DMS53 (cell line): ENCODE measurements around the gene SPR.
"Not testable (repeated sequence)": the region's sequence is repeated elsewhere in the genome, so short reads cannot be mapped to it uniquely, and the experiment has no call there.

ENCODE experiments used
- DNase-seq: peaks from one replicate; lab custom pipeline; 2025; lab: John Stamatoyannopoulos, UW

Gene SPR

DNA sequence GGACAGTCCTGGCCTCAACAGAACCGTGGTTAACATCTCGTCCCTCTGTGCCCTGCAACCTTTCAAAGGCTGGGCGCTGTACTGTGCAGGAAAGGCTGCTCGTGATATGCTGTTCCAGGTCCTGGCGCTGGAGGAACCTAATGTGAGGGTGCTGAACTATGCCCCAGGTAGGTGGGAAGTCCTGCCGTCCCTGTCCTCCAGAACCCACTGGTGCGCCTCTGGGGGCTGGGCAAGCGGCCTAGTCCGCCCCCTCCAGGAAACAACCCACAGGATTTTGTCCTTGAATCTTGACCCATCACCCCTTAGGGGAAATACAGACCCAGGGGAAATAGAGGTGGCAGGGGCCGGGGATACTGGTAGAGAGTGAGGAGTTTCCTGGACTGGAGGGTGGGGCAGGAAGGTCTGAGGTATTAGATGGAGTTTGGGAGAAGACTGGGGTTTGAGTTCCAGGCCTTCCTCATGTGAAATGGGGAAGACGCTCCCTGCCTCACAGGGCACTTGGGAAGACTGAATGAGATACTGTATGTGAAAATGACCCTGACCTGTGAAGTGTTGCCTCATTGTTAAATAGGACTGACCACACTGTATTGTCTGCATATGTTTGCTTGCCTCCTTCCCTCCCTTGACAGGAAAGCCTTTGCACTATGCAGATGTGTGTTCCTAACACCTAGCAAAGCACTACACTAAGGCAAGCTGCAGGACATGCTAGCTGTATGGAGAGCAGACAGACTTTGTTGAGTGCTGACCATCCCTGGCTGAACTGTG, 1.4 kb downstream of the SPR start:
- DNase-seq = peak; percentile 15

DNA sequence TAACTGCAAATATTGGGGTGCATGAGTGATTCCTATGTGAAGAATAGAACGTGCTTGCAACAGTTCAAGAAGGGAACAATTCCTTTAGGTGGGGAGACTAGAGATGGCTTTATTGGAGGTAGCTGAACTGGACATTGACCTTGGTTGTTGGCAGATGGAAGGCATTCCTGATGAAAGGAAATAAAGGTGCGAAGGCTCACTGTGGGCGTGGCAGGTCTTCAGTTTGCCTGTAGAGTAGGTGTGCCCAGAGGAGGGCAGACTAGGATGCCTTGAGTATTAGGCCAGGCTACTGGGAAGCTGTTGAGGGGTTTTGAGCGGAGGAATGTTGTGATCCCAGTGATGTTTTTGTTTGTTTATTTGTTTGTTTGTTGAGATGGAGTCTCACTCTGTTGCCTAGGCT, 2.8 kb downstream of the SPR start:
- no peak for DNase-seq

DNA sequence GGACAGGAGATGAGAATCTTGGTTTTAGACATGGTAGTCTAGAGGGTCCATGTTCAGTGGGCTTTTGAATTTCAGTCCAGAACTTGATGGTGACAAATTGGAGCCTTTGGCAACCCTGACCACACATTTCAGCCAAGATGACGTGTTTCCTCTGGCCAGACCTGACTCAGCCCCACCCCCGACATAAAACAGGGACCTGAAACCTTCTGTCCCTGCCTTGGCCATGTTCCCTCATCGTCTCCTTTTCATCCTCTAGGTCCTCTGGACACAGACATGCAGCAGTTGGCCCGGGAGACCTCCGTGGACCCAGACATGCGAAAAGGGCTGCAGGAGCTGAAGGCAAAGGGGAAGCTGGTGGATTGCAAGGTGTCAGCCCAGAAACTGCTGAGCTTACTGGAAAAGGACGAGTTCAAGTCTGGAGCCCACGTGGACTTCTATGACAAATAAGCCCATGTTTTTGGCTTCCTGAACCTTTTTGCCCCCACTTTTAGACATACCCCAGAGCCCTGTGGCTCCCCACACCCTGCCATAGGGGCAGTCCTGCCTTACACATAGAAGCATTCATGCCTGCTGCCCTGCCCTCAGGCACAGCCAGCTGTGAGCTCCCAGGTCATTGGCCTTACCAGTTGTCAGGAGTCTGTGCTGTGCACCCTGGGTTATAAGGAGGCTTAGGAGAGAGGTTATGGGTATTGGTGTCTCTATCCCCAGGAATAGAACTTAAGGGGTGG, 4.0 kb downstream of the SPR start:
- DNase-seq = no peak

DNA sequence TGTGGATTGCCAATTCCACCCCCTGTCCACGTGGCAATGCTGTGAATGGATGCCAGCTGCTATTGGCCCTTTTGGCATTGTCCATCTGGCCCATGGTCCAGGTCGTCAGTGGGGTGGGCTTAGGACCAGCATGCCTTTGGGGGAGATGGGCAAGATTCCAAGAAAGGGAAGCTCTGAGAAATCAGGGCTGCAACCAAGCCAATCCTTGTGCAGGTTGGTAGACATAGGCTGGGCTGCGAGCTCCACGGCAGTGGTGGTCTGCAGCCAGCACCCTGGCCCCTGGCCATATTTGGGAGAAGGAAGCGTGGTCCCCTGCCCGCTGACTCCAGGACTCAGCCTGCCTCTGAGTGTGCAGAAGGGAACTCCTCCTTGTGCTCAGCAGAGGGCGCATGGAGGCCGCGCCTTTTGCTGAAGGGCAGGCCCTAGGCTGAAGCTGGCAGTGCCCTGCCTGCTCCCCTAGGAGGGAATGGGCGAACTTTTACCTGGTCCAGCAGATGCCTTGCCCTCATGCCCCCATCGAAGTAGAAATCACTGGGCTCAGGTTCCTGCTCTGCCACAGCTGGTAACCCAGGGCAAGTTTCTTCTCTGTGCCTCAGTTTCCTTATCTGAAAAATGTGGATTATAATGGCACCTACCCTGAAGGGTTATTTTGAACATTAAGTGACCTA, 5.4 kb downstream of the SPR start:
- DNase-seq = peak; percentile 90

DNA sequence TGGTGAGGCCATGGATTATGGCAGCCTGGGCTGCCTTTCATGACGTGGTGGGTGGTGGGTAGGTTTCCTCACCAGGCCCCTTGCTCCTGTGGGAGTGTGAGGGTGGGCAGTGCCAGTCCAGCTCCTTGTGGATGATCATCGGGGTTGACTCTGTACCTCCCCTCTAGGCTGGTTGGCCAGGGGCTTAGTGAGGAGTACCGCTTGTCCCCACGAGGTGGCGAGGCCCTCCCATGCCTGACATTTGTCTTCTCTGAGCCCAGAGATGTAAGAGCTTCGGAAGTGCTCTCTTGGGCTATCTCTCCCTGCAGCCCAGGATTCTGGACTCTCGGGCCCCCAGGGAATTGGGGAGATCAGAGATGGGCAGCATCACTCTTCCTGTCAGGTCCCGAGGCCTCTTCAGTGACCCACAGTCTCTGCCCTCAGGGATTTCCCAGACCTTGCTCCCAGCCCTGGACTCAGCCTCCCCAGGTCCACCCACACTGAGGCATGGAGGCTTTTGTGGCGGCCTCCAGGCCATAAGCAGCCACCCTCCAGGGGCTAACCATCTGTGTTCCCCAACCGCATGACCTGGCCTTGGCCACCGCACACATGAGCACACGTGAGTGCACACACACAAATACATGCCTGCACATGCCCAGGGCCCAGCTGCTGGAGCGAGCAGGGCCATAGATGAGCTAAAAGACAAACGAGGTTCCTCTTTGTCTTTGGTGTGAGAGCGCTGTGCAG, 6.5 kb downstream of the SPR start:
- DNase-seq = peak; percentile 82

DNA sequence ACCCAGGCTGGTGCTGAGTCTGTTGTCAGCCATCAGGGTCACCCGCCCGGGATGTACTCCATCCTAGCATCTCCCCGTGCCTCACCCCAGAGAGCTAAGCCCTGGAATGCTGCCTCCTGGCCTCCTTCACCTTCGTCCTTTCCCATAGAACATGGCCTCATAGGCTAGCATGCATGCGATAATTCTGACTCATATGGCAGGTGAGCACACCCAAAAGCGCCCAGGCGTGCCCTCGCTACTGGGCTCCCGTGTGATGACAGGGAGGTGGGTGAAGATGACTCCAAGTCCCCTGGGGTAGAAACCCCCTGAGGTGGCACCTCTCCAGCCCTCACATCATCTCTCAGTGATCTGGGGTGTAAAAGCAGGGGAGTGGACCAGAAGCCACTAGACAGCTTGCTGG, 7.3 kb downstream of the SPR start:
- peak; percentile 20 for DNase-seq

DNA sequence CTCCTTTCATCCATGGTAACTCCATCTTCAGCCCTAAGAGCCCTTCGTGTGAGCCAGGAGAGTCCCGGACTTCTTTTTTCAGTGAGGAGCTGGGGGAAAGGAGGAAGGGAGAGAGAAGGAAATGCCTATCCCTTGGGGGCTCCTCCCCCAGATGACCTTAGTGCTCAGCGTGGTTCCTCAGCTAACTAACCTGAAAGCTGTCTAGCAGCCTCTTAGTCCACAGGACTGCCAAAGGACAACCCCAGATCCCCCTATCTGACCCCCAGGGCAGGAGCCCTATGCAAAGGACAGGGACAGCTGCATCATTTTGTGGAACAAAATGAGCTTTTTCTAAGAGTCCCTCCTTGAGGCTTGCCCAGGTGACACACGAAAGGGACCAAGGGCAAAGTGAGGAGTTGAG, 7.9 kb downstream of the SPR start:
- no peak for DNase-seq

DNA sequence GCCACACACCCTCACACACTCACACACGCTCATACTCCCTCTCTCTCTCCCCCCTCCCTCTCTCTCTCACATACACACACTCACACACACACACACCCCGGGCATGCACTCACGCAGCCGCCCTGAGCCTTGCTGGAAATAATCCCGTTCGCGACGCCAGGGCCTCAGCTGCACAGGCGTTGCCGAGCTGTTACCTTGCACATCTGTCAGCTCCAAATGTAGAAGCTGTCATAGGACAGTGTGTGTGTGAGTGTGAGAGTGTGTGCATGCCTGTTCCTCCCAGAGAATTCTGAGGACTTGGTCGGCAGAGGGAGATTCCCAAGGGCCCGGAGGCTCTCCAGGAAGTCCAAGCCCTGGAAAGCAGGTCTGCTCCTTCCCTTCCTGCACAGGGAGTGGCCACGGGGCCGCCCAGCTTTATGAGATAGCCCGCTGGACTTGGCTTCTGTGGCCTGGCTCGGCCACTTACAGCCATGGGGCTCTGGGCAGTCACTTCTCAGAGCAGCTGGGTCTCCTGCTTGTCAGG, 8.6 kb downstream of the SPR start:
- DNase-seq = peak; percentile 66

DNA sequence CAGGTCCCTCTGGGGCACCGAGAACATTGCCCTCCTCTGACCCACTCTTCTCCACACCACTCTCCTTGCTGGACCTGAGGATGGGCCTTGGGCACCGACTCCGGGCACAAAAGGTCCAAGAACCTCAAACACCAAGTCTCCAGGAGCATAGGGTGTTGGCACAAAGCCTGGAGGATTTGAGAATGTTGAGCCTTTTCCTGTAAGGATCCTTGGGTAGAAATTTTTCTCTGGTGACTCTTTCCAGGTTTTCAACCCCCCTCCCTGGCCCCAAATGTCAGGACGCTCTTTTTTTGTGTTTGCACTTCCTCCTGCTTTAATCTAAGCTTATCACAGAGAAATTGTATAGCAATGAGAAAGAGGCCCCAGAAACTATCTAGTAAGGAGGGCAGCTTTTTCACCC, 9.2 kb downstream of the SPR start:
- no peak for DNase-seq

DNA sequence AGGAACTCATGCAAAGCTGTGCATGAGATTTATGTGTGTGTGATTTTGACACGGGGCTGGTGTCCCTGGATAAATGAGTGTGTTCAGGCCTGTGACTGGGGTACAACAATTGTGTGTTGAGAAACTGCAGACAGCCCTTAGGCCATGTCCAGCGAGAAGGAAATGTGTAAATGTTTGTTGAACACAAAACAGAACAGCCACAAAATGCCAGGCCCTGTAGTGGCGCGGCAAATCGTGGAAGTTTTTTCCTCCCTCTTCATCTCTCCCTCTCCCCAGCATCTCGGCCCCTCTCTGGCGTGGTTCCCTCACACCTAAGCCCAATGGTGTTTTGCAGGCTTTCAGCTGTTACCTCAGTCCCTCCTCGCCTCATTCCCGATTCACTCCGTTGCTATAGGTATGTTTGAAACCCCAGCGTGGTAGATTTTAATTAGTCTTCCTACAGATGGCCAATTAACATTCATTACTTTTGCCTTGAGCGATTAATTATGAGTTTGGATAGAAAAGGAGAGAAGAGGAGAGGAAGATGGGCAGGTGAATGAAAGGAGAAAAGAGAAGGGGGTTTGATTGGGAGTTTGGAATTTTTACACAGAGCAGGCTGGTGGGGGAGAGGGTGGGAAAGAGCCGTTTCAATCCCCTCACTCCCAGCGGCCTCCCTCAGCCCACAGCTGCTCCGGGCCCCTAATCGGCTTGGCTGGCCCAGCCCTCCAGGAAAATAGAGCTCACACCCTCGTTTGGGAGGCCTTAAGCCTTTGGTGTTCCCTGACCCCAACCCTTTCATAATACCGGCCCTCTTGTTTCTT, 10.8 kb downstream of the SPR start:
- no peak for DNase-seq

DNA sequence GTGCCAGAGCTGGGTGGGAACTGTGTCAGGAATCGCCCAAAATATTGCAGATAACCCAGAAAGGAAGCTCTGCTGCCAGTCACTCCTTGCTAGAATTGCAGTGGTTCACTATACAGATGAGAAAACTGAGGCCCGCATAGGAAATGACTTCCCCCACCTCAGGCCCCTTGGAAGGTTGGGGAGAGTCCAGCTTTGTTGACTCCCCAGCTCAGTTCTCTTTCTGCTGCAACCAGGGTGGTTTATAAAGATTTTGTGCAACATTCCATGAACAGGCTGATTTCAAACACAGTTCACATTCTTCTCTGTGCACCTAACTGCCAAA, 11.3 kb downstream of the SPR start:
- no peak for DNase-seq

DNA sequence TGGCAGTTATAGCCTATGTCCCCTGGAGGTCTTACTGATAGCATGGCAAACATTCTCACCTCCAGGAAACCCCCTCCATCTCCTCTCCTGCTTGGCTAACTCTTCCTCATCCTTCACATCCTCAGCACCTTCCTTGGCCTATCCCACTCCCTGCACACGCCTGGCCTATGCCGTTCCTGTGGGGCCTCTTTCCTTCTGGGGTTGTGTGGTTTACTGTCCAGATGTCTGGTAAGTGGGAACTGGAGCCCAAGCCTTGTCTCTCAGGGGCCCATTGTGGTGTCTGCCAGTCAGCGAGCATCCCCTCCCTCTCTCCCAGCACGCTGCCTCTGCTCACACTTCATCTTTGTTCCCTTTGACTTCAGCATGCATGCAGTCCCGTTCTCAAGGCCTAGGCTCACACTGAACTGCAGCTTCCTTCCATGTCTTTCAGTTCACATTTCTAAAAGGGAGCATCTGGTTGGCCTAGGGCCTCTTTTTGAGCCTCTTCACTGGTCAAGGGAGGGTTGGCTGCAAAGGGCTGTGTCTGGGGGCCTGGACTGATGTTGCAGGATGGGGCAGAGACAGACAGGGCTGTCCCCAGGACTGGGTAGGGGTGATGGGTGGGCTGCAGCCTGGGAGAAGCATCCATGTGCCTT, 13.1 kb downstream of the SPR start:
- DNase-seq = no peak

DNA sequence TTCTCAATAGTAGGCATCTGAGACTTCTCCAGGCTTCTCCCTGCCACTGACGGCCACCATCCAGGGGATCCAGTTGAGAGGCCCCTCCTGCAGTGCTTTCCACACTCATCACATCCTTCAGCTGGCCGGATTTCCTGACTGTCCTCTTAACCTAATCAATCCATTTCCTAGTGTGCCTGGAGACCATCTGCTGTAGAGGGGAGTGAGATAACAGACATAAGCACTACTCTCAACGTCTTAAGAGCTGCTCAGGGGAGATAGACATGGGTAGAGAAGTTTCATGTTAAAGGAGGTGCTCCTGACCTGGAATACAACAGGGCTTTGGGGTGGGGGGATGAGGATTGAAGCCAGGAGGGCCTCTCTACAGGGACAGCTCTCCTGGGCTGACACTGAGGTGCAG, 14.2 kb downstream of the SPR start:
- no peak for DNase-seq

DNA sequence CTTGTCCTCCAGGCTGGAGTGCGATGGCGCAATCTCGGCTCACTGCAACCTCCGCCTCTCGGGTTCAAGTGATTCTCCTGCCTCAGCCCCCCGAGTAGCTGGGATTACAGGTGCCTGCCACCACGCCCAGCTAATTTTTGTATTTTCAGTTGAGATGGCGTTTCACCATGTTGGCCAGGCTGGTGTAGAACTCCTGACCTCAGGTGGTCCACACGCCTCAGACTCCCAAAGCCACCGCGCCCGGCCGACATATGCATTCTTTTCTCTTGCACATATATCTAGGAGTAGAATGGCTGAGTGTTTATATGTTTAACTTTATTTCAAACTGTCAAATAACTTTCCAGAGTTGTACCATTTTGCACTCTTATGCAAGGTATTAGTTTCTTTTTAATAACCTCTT, 20.2 kb downstream of the SPR start:
- not testable (repeated sequence) for DNase-seq

DNA sequence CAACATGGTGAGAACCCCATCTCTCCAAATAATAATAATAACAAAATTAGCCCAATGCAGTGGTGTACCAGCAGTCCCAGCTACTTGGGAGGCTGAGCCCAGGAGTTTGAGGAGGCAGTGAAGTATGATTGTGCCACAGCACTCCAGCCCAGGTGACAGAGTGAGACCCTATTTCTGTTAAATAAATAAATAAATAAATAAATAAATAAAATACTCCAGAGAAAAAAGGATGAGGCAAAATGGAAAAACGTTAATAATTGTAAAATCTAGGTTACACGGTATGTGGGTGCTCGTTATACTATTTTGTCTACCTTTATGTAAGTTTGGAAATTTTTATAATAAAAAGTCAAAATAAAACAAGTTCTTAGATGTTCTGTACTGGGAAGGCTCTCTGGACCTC, 21.5 kb downstream of the SPR start:
- DNase-seq = no peak

DNA sequence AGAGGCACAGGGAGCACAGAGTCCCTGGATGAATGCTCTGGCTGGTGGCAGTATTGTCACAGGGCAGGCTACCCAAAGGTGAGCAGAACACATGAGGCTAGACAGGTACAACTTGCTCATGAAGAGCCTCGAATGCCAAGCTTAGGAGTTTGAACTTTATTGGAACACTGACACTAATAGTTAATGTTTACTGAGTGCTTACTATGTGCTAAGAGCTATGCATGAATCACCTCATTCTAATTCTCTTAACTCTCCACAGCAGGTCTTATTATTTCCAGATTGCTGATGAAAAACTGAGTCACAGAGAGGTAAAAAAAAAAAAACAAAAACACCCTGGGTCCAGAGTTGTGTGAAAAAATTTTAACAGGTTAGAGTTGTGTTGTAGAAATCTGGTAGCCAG, 24.0 kb downstream of the SPR start:
- DNase-seq = no peak

DNA sequence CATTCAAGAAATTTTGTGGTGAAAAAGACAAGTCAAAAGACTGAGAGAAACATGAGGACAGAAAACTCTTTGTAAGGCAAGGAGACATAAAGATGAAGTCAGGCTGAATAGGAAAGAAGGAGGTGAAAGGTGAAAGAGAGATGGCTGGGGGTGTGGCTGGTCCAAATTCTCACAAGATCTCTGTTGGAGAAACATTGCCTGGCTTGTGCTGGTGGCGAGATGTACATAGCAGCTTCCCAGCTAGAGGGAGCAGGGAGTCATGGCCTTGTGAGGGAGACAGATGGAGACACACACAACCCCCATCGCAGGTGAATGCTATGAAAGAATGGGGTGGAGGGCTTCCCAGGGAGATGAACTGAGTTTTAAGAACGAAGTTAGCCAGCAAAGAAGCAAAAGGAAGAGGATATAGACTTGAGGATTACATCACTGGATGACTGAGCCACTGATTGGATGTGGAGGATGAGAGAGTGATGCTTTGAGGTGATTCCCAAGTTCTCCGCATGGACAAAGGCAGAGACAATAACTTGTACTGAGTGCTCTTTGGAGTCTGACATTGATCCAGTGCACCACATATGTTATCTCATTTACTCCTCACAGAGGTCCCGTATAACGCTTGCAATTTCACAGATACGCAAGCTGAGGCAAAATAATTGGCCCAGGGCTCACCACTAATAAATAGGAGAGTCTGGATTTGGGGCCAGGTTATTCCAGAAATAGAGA, 26.4 kb downstream of the SPR start:
- DNase-seq = peak; percentile 17

DNA sequence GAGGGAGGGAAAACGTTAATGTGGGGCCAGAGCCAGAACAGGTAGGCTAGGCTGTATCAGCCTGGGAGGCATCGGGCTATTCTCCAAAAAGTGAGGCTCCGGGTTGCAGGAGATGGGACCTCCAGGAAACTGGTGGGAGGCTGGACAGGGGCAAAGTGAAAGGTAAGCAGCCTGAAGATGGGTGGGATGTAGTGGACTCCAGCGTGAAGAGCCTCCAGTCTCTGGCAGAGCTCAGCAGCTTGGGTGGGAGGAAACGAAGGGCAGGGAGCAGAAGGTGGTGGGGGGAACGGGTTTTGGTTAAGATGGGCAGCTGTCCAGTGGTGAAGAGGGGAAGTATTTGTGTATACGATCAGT, 27.0 kb downstream of the SPR start:
- no peak for DNase-seq

DNA sequence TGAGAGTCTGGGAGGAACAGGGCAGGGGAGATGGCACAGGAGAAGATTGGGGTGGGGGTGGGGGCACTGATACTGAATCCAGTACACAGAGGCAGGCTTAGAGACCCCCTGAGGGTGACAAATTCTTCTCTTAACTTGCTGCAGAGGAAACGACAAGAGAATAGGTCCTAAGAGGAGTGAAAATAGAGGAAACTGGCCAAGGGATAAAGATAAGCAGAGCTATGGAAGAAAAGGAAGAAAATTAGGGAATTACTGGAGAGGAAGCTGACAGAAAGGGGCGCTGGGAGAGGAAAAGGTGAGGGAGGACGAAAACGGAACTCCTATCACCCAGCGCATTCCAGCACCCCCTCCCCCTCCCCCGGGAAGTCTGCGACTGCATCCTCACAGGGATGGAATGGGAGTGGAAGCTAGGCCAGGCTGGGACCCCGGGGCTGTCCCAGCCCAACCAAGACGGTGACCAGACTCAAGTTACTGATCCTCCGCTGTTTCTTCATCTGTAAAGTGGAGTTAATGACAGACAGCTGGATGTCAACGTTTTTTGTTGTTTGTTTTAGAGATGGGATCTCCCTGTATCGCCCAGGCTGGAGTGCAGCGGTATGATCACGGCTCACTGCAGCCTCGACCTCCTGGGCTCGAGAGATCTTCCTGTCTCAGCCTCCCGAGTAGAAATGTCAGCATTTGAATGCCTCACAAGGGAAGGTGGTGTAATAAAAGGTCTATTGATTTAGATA, 27.5 kb downstream of the SPR start:
- no peak for DNase-seq
